HepG2 (cell line): Measurements from ENCODE around the gene GSG1. TPM values are rescaled to one million over a fixed set of nuclear protein-coding genes. Genes with fewer than 3 reads are reported as not detected.

Experiments used
- ATAC-seq: fragments of 200-7000 bp; cut with Tn5 transposase; 3 replicates; pipeline ENCODE4 v1.9.1; 2020; ENCODE audit warnings: mild to moderate bottlenecking, moderate library complexity
- BruUV-seq: library from RNA; stranded (reverse); fragments of 400-500 nt; replicated peaks from 2 replicates; lab custom pipeline; 2021; lab: Mats Ljungman, UMichigan
- CTCF ChIA-PET: fragments of 300-600 bp; formaldehyde crosslinking; extraction: SDS; loops from one replicate; lab custom pipeline; 2021; ENCODE audit warnings: low total read pairs, inconsistent platforms, low intra/inter-chr PET ratio; lab: Yijun Ruan, JAX
- POLR2A ChIA-PET: fragments of 350-600 bp; sonication (Branson Sonifier 250); formaldehyde crosslinking; loops from one replicate; lab custom pipeline; 2020; ENCODE audit warnings: antibody characterized with exemption, inconsistent platforms; lab: Yijun Ruan, JAX
- DNase-seq: peaks from one replicate; pipeline ENCODE4 v3.0.0-alpha.2; 2015; ENCODE audit warnings: low spot score
- FAIRE-seq: peaks from 3 replicates; lab custom pipeline; 2011; peaks lifted over from hg19 to GRCh38; lab: Jason Lieb, UNC
- H2AFZ ChIP-seq: one replicate; pipeline ENCODE4 v1.6.1; 2011; ENCODE audit warnings: low read length, inconsistent platforms
- H3K27ac ChIP-seq: fragments of 300-600 bp; 3 replicates; pipeline ENCODE4 v1.8.0; 2011; ENCODE audit warnings: mixed run types, mild to moderate bottlenecking, mixed read lengths, low read length, inconsistent platforms; ENCODE audit not compliant: insufficient read depth; ENCODE audit errors: extremely low read length
- H3K27me3 ChIP-seq, 2 experiments: fragments of 200-600 bp in 1 of 2; 2 replicates in 1 of 2; 3 replicates in 1 of 2; pipeline versions ENCODE4 v1.6.0 to v1.8.0; 2011; ENCODE audit warnings: low read length in 2 of 2, mild to moderate bottlenecking in 2 of 2, moderate library complexity in 2 of 2, inconsistent platforms in 1 of 2; ENCODE audit not compliant: insufficient read depth in 2 of 2, control insufficient read depth in 1 of 2
- H3K36me3 ChIP-seq, 2 experiments: fragments of 200-600 bp in 1 of 2; replicated peaks in 1 of 2; 2 replicates in 1 of 2; 3 replicates in 1 of 2; pipeline versions ENCODE4 v1.5.1 to v1.8.0; 2011; ENCODE audit warnings: low read length in 2 of 2, inconsistent platforms in 1 of 2; ENCODE audit not compliant: insufficient read depth in 2 of 2, control insufficient read depth in 1 of 2
- H3K4me1 ChIP-seq: 2 replicates; pipeline ENCODE4 v1.5.1; 2012; ENCODE audit warnings: low read length, inconsistent platforms; ENCODE audit not compliant: insufficient read depth
- H3K4me2 ChIP-seq: 2 replicates; pipeline ENCODE4 v1.6.0; 2011; ENCODE audit warnings: low read depth, low read length, inconsistent platforms
- H3K4me3 ChIP-seq, 3 experiments: fragments of 200-600 bp in 1 of 3; sonication (generic), shearing (Covaris generic) in 1 of 3; replicated peaks in 1 of 3; 2 replicates each; pipeline ENCODE4 v1.5.1; 2011 to 2016; ENCODE audit warnings: low read length in 3 of 3, inconsistent platforms in 2 of 3, low read depth in 2 of 3, mild to moderate bottlenecking in 2 of 3, control low read depth in 1 of 3, mixed read lengths in 1 of 3; ENCODE audit not compliant: insufficient read depth in 1 of 3
- H3K79me2 ChIP-seq: one replicate; pipeline ENCODE4 v1.6.1; 2011; ENCODE audit warnings: low read length, inconsistent platforms; ENCODE audit not compliant: insufficient read depth
- H3K9ac ChIP-seq: 2 replicates; pipeline ENCODE4 v1.6.0; 2011; ENCODE audit warnings: mild to moderate bottlenecking, low read depth, low read length, inconsistent platforms; ENCODE audit not compliant: insufficient read depth
- H3K9me3 ChIP-seq: 2 replicates; pipeline ENCODE4 v1.5.1; 2012; ENCODE audit warnings: mild to moderate bottlenecking, low read length
- H4K20me1 ChIP-seq: 2 replicates; pipeline ENCODE4 v1.6.0; 2011; ENCODE audit warnings: inconsistent platforms, mild to moderate bottlenecking, low read length, moderate library complexity; ENCODE audit not compliant: insufficient read depth
- ATF1 ChIP-seq: IDR thresholded peaks from 2 replicates; pipeline ENCODE4 v1.6.1; 2016; ENCODE audit warnings: mild to moderate bottlenecking, control low read depth
- PATZ1 ChIP-seq: sonication (generic); formaldehyde crosslinking; IDR thresholded peaks from 2 replicates; pipeline ENCODE4 v1.4.0; 2020; ENCODE audit warnings: missing genetic modification reagents
- POLR2A ChIP-seq, 2 experiments: IDR thresholded peaks; 2 replicates each; pipeline ENCODE4 v1.6.1; 2011; ENCODE audit warnings: low read depth in 2 of 2, low read length in 2 of 2, mild to moderate bottlenecking in 1 of 2, moderate library complexity in 1 of 2; ENCODE audit not compliant: insufficient read depth in 1 of 2
- RNF2 ChIP-seq: fragments of 450-650 bp; conservative IDR thresholded peaks from 2 replicates; pipeline ENCODE4 v1.6.1; 2016; ENCODE audit warnings: low read depth
- SOX6 ChIP-seq, 2 experiments: fragments of 450-650 bp in 1 of 2; sonication (generic) in 1 of 2; formaldehyde crosslinking in 1 of 2; IDR thresholded peaks; 2 replicates each; pipeline versions ENCODE4 v1.4.0 to v1.6.1; 2017 to 2020; ENCODE audit warnings: antibody characterized with exemption in 1 of 2, mild to moderate bottlenecking in 1 of 2, missing genetic modification reagents in 1 of 2
- ZNF24 ChIP-seq: fragments of 450-650 bp; IDR thresholded peaks from 2 replicates; pipeline ENCODE4 v1.6.1; 2017; ENCODE audit warnings: antibody characterized with exemption, mild to moderate bottlenecking
- ZNF292 ChIP-seq: sonication (generic); formaldehyde crosslinking; IDR thresholded peaks from 2 replicates; pipeline ENCODE4 v1.8.1; 2022; ENCODE audit warnings: mild to moderate bottlenecking, low read depth, missing genetic modification reagents, borderline replicate concordance
- ZNF446 ChIP-seq: sonication (generic); formaldehyde crosslinking; IDR thresholded peaks from 2 replicates; pipeline ENCODE4 v1.5.0; 2020; ENCODE audit warnings: mild to moderate bottlenecking, missing genetic modification reagents
- ZNF549 ChIP-seq: sonication (generic); formaldehyde crosslinking; IDR thresholded peaks from 2 replicates; pipeline ENCODE4 v1.5.0; 2020; ENCODE audit warnings: missing genetic modification reagents
- ZNF552 ChIP-seq: sonication (generic); formaldehyde crosslinking; IDR thresholded peaks from 2 replicates; pipeline ENCODE4 v1.9.0; 2022; ENCODE audit warnings: missing genetic modification reagents, mild to moderate bottlenecking, borderline replicate concordance
- ZNF589 ChIP-seq: sonication (generic); formaldehyde crosslinking; conservative IDR thresholded peaks from 2 replicates; pipeline ENCODE4 v1.8.0; 2022; ENCODE audit warnings: mild to moderate bottlenecking, moderate library complexity, missing genetic modification reagents
- WGBS: methylation state at CpG from one replicate; pipeline ENCODE4 v1.1.6; 2017; ENCODE audit warnings: low lambda C conversion rate; 5-methylcytosine and 5-hydroxymethylcytosine counted together
- in situ Hi-C: cut with HindIII; loops from 2 replicates; pipeline ENCODE4 v1.10.0; 2017; ENCODE audit warnings: low pct_unique_long_range_greater_than_20kb; ENCODE audit not compliant: extremely low pct_ligation_motif_present
- intact Hi-C: fragments of 100-400 bp; cut with micrococcal nuclease; formaldehyde crosslinking; loops from one replicate; pipeline ENCODE4 v1.10.0; 2022; ENCODE audit not compliant: unreplicated experiment
- polyA plus RNA-seq, 8 experiments: library from polyadenylated mRNA; depleted of rRNA in 3 of 8; stranded (reverse) in 7 of 8; unstranded in 1 of 8; fragments of >200 nt; fragmentation: Illumina TruSeq in 4 of 8; extraction: Trizol in 4 of 8; gene quantifications; 2 replicates each; pipeline versions ENCODE4 v1.2.1 to v1.2.3, GENCODE V29; 2011 to 2016; ENCODE audit warnings: low read depth in 4 of 8, missing spikeins in 1 of 8, mixed read lengths in 1 of 8; ENCODE audit not compliant: insufficient read depth in 1 of 8
- total RNA-seq, 5 experiments: library from RNA; depleted of rRNA; stranded (reverse); fragments of >200 nt; fragmentation: Illumina TruSeq; extraction: Trizol; gene quantifications; 2 replicates each; pipeline ENCODE4 v1.2.3, GENCODE V29; 2016; ENCODE audit warnings: low read depth in 1 of 5

GSG1 gene
- total and polyA plus RNA-seq, 2 of the 13 experiments (the other 11 are each of a cell fraction or from before 2014, with no cell fraction given) = not detected

- 61% methylated on average over 10 of the region's 10 CpGs for WGBS
- Histone ChIP-seq H3K4me1 (peaks cover 40% of the 10 kb centered on the region), H3K9ac (no peak overlapping the region)
Measured at GRCh38 chr12:13099844-13100604, 3.4 kb downstream of the GSG1 start.

GRCh38 chr12:13099066-13099843, 4.2 kb downstream of the GSG1 start:
- FAIRE-seq (no peak), ATAC-seq (no peak), DNase-seq (no peak)
- POLR2A ChIA-PET = no interaction called here
- Histone ChIP-seq H3K79me2 (no peaks in the 10 kb centered on the region), H3K9ac (no peak overlapping the region), H3K4me1 (peaks cover 40% of the 10 kb centered on the region), H2AFZ (no peak overlapping the region), H3K4me3 (no peak overlapping the region), H3K4me2 (no peak overlapping the region), H3K9me3 (no peaks in the 10 kb centered on the region), H3K27ac (no peak overlapping the region), H3K27me3 (peaks cover 0 to 54% of the 10 kb centered on the region in 2 experiments; a peak in 3 of 5 replicates), H3K36me3 (no peaks in the 10 kb centered on the region), H4K20me1 (no peaks in the 10 kb centered on the region)
- TF ChIP-seq ZNF292 (CRISPR knock-in tag) (no peak), ZNF549 (CRISPR knock-in tag) (no peak), ATF1 (CRISPR knock-in tag) (no peak), ZNF446 (CRISPR knock-in tag) (no peak), RNF2 (no peak), POLR2A (IDR thresholded peaks at IDR 0.05; ENCODE audit: insufficient read depth in 1 of 2, low read depth in 2 of 2, low read length in 2 of 2) (no peak), PATZ1 (CRISPR knock-in tag) (no peak), ZNF552 (CRISPR knock-in tag) (no peak)
- in situ Hi-C loops (loop anchor here (5.0 kb wide), 1 partner anchor 113 kb away; no protein-coding TSS in a partner anchor), intact Hi-C loops (loop anchor here (2.0 kb wide), 1 partner anchor 114 kb away; no protein-coding TSS in a partner anchor)
- CTCF ChIA-PET = interaction anchor here (0.8 to 1.8 kb wide), 2 partner anchors 113 to 135 kb away, joined by 3 to 14 read pairs; no protein-coding TSS in a partner anchor
- BruUV-seq = no TSS peak
- 34% methylated on average over 8 of the region's 8 CpGs for WGBS

More at GRCh38 chr12:13099844-13100604, 3.4 kb downstream of the GSG1 start:
- no peaks in the 10 kb centered on the region for H3K9me3 ChIP-seq
- H3K4me2 ChIP-seq = no peak overlapping the region
- H3K36me3 ChIP-seq = no peaks in the 10 kb centered on the region
- no peaks in the 10 kb centered on the region for H3K79me2 ChIP-seq
- no peak for DNase-seq
- BruUV-seq = no TSS peak
- no peak overlapping the region; a peak in 1 of 6 replicates for H3K4me3 ChIP-seq
- ATAC-seq = no peak
- CTCF ChIA-PET = interaction anchor here (1.7 kb wide), 1 partner anchor 112 kb away, joined by 5 read pairs; no protein-coding TSS in a partner anchor
- POLR2A ChIA-PET = no interaction called here
- H2AFZ ChIP-seq = no peak overlapping the region
- FAIRE-seq = no peak
- in situ Hi-C loops = loop anchor here (5.0 kb wide), 1 partner anchor 112 kb away; no protein-coding TSS in a partner anchor
- H4K20me1 ChIP-seq = no peaks in the 10 kb centered on the region
- H3K27ac ChIP-seq = no peak overlapping the region
- no peak for TF ChIP-seq SOX6 (IDR thresholded peaks at IDR 0.05)
- no peak for TF ChIP-seq SOX6 (CRISPR knock-in tag; IDR thresholded peaks at IDR 0.05)
- no peak for TF ChIP-seq ZNF589 (CRISPR knock-in tag)
- peak; percentile 57; the same call in 1 of the 2 replicates for TF ChIP-seq ZNF24
- TF ChIP-seq, all 625 proteins: peak for 1
- peaks cover 0 to 52% of the 10 kb centered on the region in 2 experiments; a peak in 3 of 5 replicates for H3K27me3 ChIP-seq
- intact Hi-C loops = loop anchor here (2.0 to 10.0 kb wide), 3 partner anchors 98 to 175 kb away; partner anchors contain the start of gene HEBP1
